HG02623 (cell line): Measurements from ENCODE around the gene POFUT2.

Experiments used
- ATAC-seq: cut with Tn5 transposase; IDR thresholded peaks from one replicate; pipeline ENCODE4 v1.9.1; 2021; ENCODE audit warnings: moderate library complexity; ENCODE audit not compliant: unreplicated experiment

Gene POFUT2

GRCh38 chr21:45252448-45252925, 35.2 kb downstream of the POFUT2 start:
- ATAC-seq: no peak

DNA sequence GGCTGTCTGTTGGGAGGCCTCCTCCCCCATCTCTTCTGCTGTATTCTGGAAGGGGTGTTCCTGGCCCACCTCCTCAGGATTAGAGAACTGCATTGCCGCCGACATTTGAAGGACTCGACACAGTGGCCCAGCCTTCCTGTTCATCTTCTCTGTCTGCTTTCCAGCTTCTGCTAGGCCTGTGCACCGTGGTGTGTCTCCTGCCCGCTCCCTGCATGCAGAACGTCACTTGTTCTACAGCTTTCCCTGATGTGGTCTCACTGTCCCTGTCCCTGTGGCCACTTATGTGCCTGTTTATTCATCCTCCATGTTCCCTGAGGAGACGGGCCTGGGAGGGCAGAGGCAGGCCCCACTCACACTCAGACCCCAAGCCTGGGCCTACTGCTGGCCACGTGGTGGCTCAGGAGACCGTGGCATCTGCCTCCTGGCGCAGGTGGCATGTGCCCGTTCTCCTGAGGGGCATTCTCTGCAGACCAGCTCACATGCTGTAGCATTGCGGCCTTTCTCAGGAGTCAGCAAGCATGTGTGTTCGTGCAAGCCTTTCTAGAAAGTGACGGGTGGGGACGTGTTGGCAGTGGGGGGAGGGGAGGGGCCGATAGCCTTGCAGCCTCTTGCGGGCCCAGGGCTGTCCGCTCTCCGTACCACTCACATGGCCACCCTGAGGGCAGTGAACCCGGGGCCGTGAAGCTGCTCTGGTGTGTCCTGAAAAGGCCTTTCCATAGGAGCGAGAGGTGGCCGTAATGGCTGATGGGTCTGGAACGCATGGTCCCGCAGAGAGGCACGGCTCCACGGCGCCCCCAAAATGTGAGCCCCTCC, 35.9 kb downstream of the POFUT2 start:
- ATAC-seq: no peak

- ATAC-seq: no peak
Measured at GRCh38 chr21:45250914-45251634, 36.6 kb downstream of the POFUT2 start.

- ATAC-seq: no peak
Measured at GRCh38 chr21:45250272-45250671, 37.4 kb downstream of the POFUT2 start.

- ATAC-seq: no peak
Measured at GRCh38 chr21:45249626-45250025, 38.1 kb downstream of the POFUT2 start.

DNA sequence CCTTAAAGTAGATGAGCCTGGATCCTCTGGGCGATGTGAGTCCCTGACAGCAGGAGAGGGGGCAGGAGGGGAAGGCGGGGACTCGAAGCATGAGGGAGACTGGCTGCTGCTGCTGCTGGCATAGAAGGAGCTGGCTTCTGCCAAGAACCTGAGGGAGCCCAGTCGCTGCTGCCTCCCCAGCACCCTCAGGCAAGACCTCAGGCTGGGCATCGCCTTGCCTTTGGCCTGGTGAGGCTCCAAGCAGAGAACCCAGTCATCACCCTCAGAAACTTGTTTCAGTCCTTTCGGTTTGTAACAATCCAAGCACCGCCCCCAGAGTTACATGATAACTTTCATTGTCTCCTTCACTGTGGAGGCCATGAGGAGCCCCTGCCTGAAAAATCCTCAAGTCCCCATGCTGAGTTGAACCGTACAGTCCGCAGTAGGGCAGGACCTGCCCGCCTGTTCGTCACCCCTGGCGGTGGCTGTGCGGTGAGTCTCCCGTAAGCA, 38.8 kb downstream of the POFUT2 start:
- no peak for ATAC-seq

DNA sequence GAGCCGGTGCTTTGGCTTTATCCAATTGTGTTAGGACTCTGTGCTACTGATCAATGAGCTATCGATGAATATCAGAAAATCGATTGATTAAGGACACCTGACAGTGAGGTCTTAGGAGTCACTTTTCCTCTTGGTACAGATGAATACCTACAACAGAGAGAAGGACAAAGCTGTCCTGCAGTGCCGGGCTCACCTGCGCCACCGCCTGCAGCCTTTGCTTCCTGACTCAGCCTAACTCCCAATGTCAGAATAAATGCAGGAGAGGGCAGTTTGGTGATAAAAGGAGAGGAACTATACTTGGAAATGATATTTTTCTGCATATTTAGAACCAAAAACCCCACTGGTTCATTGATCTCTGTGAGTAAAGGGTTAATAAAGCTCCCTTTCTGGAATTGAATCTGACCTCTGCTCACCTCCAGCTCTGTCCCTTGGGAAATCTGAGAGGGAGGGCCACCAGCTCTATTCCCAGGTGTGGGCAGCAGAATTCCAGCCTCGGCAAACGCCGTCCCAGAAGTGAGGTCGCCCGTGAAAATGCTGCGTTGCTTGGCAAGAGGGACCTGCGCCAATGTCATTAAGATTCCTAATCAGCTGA, 39.3 kb downstream of the POFUT2 start:
- ATAC-seq: no peak

DNA sequence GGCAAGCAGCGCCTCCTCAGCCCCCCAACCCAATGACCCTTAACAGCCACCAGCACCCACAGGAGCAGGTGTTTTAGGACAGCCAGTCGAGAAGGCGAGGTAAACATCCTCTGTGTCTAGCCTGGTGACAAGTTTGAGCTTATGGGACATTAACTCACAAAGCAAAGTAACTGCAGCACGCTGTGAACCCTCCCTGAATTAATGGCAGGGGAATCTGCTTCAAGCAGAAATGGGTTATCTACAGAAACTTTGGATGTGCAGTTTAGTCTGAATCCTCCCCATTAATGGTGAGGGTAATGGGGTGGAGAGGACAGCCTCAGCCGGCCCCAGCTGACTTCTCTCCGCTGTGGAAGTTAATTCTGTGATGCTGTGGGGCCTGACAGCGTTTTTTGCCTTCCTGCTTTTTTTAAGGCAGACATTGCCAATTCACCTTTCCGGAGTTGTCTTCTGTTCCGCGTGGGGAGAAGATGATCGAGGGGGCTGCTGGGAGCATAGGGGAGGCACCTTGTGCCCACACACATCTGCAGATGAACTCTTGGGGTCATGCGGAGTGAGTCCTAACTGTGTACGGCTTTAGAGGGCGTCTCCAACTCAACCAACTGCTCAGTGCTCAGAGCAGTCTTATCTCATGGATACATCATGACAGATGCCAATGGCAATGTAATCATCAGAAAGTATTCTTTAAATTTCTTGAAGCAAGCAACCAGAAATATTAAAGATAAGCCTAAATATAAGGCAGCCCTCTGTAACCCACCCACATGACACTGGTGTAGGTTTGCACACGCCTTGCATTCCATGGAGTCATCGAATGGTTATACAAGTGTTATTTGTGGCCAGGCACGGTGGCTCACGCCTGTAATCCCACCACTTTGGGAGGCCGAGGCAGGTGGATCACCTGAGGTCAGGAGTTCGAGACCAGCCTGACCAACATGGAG, 41.0 kb downstream of the POFUT2 start:
- ATAC-seq: no peak

DNA sequence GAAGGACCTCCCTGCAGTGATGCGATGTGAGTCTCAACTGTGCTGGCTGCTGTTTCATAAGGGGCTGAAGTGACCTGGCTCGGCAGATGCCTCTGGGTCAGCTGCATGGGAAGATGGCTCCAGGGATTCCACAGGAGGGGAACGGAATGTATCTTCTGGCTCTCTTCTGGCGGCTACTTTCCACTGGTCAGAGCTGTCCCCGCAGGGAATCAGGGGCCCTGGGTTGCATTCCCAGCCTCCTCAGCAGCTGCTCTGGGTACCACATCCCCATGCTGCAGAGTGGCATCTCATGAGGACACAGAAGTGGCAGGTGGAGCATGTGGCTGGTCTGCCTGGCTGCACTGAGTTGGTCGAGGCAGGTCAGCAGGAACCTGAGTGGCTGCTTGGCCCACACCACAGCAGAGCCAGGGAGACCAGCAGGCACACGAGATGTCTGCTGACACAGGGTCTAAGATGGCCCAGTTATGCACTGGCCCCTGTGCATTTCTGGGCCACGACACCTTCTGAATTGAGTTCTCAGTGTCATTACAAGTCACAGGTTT, 42.8 kb downstream of the POFUT2 start:
- no peak for ATAC-seq

GRCh38 chr21:45243603-45244002, 44.1 kb downstream of the POFUT2 start:
- ATAC-seq: no peak

DNA sequence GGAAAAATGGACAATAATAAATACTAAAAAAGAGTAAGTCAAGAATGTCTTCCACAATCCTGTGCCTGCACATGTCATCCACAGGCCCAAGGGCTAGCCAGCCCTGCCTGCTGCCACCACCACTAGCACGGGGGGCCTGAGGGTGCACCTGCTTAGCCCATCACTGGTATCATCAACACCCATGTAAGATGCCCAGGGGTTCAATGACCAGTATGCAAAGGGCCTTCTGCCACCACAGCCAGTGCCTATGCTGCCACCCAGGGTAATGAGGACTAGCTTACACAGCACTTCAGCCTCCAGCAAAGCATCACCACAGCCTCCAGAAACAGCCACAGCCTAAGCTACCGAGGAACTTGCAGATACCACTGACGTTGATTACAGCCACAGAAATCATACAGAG, 46.3 kb downstream of the POFUT2 start:
- no peak for ATAC-seq

GRCh38 chr21:45237401-45237800, 50.3 kb downstream of the POFUT2 start:
- no peak for ATAC-seq

DNA sequence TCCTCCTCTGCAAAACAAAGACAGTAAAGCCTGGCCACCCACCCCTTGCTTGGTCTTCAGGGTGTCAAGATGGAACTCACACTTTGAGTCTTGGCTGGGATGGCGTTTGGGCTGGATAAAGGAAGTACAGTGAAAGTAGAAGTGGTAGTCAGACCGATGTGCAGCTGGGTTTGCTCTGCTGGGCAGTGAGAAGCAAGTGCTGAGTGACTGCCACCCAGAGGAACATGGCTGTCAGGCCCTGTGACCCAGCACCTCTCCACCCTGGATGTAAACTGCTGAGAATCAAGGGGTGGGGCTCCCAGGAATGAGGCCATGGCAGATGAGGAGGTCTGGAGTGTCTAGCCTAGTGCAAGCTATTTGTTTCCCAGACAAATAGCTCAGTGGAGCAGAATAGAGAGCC, 51.2 kb downstream of the POFUT2 start:
- no peak for ATAC-seq

- ATAC-seq: no peak
Measured at GRCh38 chr21:45235488-45235887, 52.2 kb downstream of the POFUT2 start.

- no peak for ATAC-seq
Measured at GRCh38 chr21:45234965-45235364, 52.7 kb downstream of the POFUT2 start.

DNA sequence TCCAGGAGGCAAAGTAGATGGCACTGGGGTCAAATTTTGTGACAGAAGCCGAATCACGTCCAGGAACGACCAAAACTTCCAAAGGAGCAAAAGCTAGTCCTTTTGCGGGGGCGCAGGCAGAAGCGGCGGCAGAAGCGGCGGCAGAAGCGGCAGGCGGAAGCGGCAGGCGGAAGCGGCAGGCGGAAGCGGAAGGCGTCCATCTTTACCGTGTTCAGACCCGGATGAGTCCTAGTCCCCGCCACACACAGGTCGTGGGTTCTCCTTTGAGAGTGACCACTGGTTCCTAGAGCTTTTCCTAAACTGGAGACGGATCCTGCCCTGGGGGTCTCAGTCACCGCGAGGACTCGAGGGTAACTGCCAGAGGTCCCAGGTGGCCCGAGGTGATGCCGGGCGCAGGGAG, 53.6 kb downstream of the POFUT2 start:
- ATAC-seq: no peak

DNA sequence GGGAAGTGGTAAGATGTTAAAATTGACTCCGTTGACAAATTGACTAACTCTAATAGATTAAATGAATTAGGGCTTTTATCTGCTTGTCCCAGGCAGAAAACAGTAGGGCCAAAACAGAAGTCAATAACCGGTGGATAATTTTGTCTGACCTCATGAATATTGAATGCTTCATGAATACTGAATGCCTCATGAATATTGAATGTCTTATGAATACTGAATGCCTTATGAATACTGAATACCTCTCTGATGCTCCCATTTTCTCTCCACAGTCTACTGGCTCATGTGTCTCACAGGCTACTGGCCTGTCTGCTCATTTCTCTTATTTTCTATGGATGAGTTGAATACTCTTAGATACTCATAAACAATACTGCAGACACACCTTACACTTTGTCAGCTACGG, 56.0 kb downstream of the POFUT2 start:
- ATAC-seq: no peak

DNA sequence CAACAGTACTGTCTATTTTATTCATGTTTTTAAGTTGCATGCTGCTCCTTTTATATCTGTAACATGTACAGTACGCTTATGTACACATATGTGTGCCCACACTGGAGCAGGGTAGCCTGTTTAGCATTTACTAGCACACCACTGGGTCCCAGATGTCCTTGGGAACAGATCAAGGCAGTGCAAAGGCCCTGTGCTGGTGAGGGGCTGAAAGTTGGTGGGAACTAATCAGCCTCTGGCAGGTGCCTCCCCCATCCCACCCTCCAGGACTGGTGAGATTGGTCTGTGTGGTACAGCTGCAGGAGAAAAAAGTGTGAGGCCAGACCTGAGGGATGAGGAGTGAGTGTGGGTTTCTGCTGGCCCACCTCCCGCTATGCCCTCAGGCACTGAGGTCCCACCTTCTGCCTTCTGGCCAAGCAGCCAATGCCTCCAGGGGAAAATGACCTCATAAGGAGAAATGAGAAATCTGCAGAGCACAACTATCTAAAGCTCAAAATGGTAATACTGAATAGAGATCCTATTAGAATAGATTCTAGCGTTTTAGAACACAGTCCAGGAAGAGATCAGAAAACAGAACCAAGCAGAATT, 58.9 kb downstream of the POFUT2 start:
- no peak for ATAC-seq

DNA sequence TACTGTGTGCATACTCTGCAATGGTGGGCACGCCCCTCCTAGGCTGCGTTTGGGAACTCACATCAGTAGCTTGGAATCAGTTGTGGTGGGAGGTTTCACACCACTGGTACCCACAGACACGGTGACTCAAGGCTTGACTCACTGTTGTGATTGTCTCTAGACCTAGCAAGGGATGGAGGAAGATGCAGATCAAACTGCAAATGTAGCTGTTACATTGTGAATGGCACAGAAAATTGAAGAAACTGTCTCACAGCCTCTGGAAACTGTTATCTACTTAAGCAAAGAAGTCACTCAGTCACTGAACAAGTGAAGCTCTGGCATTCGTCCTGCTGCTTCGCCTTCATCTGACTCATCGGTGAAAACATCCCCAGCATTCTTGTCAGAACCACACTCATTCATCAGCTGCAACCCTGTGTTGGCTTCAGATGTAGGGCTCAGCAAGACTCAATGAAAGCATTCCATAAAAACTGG, 59.5 kb downstream of the POFUT2 start:
- ATAC-seq: no peak

- ATAC-seq: no peak
Measured at GRCh38 chr21:45227735-45228134, 60.0 kb downstream of the POFUT2 start.
